NCI-H1105 (cell line): Measurements from ENCODE around the gene SLC39A11.

Source experiments
- DNase-seq: peaks from one replicate; lab custom pipeline; 2025; lab: John Stamatoyannopoulos, UW

The SLC39A11 gene

GRCh38 chr17:73042809-73043685 lies 49.4 kb downstream of the SLC39A11 start:
- DNase-seq = no peak

GRCh38 chr17:73042225-73042624 lies 50.3 kb downstream of the SLC39A11 start:
- no peak for DNase-seq

- no peak for DNase-seq
These were observed 53.2 kb downstream of the SLC39A11 start for GRCh38 chr17:73039282-73039681.

- no peak for DNase-seq
These were observed 61.0 kb downstream of the SLC39A11 start for GRCh38 chr17:73031472-73031871.

- DNase-seq = no peak
These were observed 61.5 kb downstream of the SLC39A11 start for GRCh38 chr17:73030995-73031394.

- no peak for DNase-seq
These were observed 62.0 kb downstream of the SLC39A11 start for GRCh38 chr17:73030501-73030921.

- DNase-seq = no peak
These were observed 62.5 kb downstream of the SLC39A11 start for GRCh38 chr17:73029991-73030390.

GRCh38 chr17:73029021-73029420 lies 63.5 kb downstream of the SLC39A11 start:
- DNase-seq = no peak

GRCh38 chr17:73028299-73028755 lies 64.2 kb downstream of the SLC39A11 start:
- no peak for DNase-seq

- DNase-seq = no peak
These were observed 65.3 kb downstream of the SLC39A11 start for GRCh38 chr17:73027130-73027741.

- DNase-seq = no peak
These were observed 67.4 kb downstream of the SLC39A11 start for GRCh38 chr17:73025041-73025560.

- DNase-seq = no peak
These were observed 68.7 kb downstream of the SLC39A11 start for GRCh38 chr17:73023759-73024158.

- no peak for DNase-seq
These were observed 69.8 kb downstream of the SLC39A11 start for GRCh38 chr17:73022694-73023093.

- no peak for DNase-seq
These were observed 70.7 kb downstream of the SLC39A11 start for GRCh38 chr17:73021771-73022170.

GRCh38 chr17:73020110-73020509 lies 72.4 kb downstream of the SLC39A11 start:
- DNase-seq = no peak

GRCh38 chr17:73018599-73018998 lies 73.9 kb downstream of the SLC39A11 start:
- no peak for DNase-seq

GRCh38 chr17:73017658-73018057 lies 74.8 kb downstream of the SLC39A11 start:
- DNase-seq = no peak

GRCh38 chr17:73015722-73016276 lies 76.7 kb downstream of the SLC39A11 start:
- DNase-seq = no peak

GRCh38 chr17:73013816-73014663 lies 78.4 kb downstream of the SLC39A11 start:
- DNase-seq = no peak

- no peak for DNase-seq
These were observed 79.2 kb downstream of the SLC39A11 start for GRCh38 chr17:73013301-73013700.

- no peak for DNase-seq
These were observed 81.4 kb downstream of the SLC39A11 start for GRCh38 chr17:73011016-73011486.

GRCh38 chr17:73010414-73010813 lies 82.1 kb downstream of the SLC39A11 start:
- no peak for DNase-seq
